Vagina (tissue), 2 donors: ENCODE results near the gene CEMIP.

Experiments
- CTCF ChIP-seq, 3 experiments: fragments of 450-650 bp in 2 of 3; fragments of 200-600 bp in 1 of 3; sonication (generic) in 1 of 3; IDR thresholded peaks; one replicate each; pipeline ENCODE4 v1.5.1; 2017 to 2019; ENCODE audit warnings: antibody characterized with exemption in 3 of 3, mild to moderate bottlenecking in 2 of 3, moderate library complexity in 2 of 3
- POLR2A ChIP-seq, 2 donors: fragments of 450-650 bp; IDR thresholded peaks; one replicate each; pipeline ENCODE4 v1.6.1; 2017; ENCODE audit warnings: antibody characterized with exemption in 2 of 2, mild to moderate bottlenecking in 2 of 2, moderate library complexity in 2 of 2
- POLR2AphosphoS5 ChIP-seq, 2 donors: sonication (generic); formaldehyde crosslinking; IDR thresholded peaks; one replicate each; pipeline ENCODE4 v1.9.0; 2017; ENCODE audit warnings: antibody characterized with exemption in 2 of 2, mild to moderate bottlenecking in 2 of 2, low read depth in 1 of 2; ENCODE audit not compliant: insufficient read depth in 1 of 2

- no peak for TF ChIP-seq CTCF (IDR thresholded peaks at IDR 0.05)
- TF ChIP-seq POLR2AphosphoS5 (IDR thresholded peaks at IDR 0.05; ENCODE audit: insufficient read depth in 1 of 2, low read depth in 1 of 2), result no peak
- no peak for TF ChIP-seq POLR2A (IDR thresholded peaks at IDR 0.05)
These were observed 108.0 kb downstream of the CEMIP start for GRCh38 chr15:80887148-80887547.
